Hematopoietic multipotent progenitor cell treated with erythropoietin and hydrocortisone succinate and interleukin-3 and kit ligand, for 6 days (in vitro differentiated cells): ENCODE results near the gene GABRA4.

Experiments
- DNase-seq: peaks from one replicate; pipeline ENCODE4 v3.0.0-alpha.2; 2015

Gene GABRA4

GRCh38 chr4:46977245-46977644 lies 16.1 kb downstream of the GABRA4 start:
- no peak for DNase-seq

GRCh38 chr4:46975812-46976553 lies 17.4 kb downstream of the GABRA4 start:
- no peak for DNase-seq

- no peak for DNase-seq
Observed at GRCh38 chr4:46974891-46975543, 18.4 kb downstream of the GABRA4 start.

- no peak for DNase-seq
Observed at GRCh38 chr4:46968847-46969246, 24.5 kb downstream of the GABRA4 start.

- DNase-seq, result no peak
Observed at GRCh38 chr4:46967631-46968030, 25.8 kb downstream of the GABRA4 start.

DNA sequence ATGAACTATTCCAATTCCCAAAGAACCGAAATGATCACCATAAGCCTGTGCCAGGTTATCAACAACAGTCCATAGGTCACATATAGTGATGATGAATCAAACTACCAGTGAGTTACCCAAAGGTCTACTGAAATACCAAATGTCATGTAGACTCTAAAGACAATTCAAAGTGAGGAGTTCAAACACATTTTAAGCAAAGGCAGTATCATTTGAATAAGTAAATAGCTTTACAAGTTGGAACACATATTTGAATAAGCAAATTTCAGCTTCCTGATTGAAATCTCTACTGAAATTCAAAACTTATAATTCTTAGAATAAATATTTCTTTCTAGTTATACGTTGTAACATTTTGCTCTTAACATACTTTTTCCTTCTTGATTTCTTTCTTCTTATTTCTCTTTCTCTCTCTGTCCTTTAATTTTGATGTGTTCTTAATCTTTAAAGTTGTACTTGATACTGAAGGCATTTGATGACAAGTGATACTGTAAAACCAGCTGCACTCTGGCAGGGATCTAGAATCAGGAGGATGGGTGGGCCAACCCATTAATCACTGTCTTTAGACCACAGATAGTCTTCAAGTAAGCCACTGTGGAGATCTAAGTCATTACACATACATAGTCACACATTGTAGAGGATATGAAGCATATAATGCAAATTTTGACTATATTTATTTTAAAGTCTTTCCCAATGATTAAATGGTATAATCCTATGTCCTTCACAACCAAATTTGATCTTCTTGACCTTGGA lies 34.5 kb downstream of the GABRA4 start:
- no peak for DNase-seq

DNA sequence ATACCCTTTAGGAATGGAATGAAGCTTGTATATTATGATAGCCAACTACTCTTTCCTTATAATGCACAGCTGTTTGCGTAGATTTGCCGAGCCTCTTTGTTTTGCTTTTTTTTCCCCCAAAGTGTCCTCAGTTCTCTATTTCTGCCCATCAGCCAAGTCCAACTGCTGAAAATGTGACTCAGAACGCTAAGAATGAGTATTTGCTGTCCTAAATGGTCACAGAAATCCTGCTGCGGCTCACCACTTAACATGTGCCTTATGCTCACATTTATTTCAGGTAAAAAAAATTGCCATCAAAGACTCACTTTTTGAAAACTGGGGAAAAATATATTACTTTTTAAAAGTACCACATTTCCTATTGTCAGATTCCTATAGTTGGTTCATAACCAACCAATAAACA lies 36.9 kb downstream of the GABRA4 start:
- no peak for DNase-seq

- no peak for DNase-seq
Observed at GRCh38 chr4:46955601-46956000, 37.8 kb downstream of the GABRA4 start.

- DNase-seq, result no peak
Observed at GRCh38 chr4:46954643-46955042, 38.7 kb downstream of the GABRA4 start.

DNA sequence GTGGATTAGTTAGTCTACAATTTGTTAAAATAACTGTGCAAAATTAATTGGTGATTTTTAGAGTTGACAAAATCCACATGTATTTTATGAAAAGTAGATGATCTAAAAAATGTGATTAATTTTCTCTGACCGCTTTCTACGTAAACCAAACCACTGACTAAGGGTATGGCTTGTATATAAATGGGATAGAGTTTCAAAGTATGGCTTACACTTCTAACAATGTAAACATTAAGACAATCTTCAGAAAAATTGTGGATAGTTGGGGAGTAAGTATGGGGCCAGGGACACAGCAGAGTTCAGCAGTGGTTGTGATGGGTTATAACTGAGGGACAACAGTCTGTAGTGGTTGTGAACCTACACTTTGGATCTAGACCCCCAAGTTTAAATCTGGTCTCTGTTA lies 39.8 kb downstream of the GABRA4 start:
- DNase-seq, result no peak

GRCh38 chr4:46952451-46952850 lies 40.9 kb downstream of the GABRA4 start:
- no peak for DNase-seq

DNA sequence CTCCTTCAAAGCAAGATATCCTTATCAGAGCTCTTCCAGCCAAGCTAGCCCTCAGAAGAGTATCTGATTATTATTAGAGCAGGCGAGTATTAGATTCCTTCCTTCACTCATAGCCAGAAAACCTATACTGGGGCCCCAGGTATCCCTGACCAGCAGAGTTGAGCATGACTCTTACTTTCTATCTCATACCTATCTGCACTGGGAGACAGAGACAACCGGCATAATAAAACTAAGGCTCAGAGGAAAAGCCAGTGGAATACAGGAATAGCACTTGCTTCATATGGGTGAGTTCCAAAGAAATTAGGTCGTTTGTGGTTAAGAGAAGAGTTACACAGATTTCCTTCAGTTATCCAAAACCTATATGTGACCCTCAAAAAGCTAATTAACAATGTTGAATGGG lies 42.6 kb downstream of the GABRA4 start:
- no peak for DNase-seq

DNA sequence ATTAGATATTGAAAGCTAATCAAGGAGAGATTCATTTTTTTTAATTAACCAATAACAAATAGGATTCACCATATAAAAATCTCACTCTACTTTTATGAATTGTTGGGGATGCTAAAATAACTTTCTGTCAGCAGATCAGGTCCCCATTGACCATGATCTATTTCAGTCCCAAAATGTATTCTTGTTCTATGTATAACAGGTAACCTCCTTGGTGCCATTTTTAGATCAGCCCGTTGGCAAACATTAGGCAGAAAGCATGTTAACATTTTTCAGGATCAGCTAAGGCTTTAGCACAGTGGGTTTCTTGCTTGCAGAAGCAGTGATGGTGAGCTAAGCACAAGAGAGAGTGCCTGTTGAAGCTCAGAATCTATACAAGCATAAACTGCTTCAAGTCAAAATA lies 43.6 kb downstream of the GABRA4 start:
- DNase-seq, result no peak

DNA sequence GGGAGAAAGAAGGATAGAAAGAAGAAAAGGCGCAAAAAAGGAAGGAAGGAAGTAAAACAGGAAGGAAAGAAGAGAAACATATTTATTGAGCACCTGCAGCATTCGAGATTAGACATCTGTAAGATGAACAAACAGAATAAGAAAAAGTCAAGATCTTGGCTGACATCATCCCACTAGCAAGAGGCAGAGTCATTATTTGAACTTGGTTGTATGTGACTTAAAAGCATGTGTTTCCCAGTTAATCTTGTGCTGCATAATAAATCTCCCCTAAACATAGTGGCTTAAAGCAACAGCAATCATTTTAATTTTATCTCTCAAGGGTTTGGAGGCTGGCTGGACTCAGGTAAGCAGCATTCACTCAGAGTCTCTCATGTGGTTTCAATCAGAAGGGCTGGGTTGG lies 45.8 kb downstream of the GABRA4 start:
- DNase-seq, result no peak

GRCh38 chr4:46946919-46947536 lies 46.4 kb downstream of the GABRA4 start:
- no peak for DNase-seq

DNA sequence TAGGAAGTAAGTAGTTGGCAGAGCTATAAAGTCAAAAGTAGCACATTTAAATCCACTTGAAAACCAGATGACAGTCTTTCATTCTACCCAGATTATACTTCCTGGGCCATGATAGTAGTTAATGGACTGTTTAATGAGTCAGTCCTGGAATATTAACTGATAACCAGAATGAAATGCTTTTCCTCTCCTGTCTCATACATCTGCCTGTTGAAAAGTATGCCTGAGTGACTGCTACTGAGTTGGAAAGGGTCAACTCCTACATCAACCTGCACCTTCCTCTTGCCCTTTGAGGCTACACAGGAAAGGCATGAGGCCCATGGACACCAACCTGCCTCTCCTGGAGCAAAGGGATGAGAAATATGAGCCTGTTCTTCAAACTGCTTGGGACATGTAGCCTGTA lies 48.3 kb downstream of the GABRA4 start:
- no peak for DNase-seq

- DNase-seq, result no peak
Observed at GRCh38 chr4:46944345-46944744, 49.0 kb downstream of the GABRA4 start.

GRCh38 chr4:46937493-46937892 lies 55.9 kb downstream of the GABRA4 start:
- peak; percentile 7 for DNase-seq

DNA sequence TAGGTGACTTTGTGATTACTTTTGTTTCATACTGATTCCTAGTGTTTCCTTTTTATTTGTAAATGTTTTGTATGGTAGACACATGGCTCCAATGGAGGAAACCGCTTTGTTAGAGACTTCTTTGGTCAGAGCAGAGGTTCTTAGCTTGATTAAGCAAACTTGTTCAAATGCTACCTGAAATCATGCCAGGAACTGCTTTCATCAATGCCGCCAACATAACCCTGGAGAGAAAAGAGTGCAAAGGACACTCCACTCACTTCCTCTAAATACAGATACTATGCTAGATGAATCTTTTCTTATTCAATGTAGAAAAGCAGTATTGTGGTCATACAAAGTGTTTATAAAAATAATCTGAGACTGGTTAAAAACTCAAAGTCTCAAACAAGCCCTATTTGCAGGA lies 58.7 kb downstream of the GABRA4 start:
- DNase-seq, result no peak

GRCh38 chr4:46933686-46934085 lies 59.7 kb downstream of the GABRA4 start:
- DNase-seq, result no peak

DNA sequence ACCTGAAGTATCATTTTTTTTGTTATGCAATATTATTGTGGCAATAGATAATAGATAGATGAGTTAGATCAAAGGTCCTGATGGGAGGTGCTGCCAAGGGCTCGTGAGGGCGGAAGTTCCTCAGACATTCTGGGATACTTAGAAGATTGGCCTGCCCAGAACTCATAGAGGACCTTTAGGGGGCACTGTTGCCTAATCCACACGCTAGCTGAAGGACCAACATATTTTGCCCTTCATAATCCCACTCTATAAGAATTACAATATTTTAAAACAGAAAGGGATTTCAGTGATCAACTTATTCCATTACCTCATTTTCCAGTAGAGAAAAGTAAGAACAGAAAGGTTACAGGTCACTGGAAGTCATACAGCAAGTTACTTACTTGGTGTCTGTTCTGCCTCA lies 61.4 kb downstream of the GABRA4 start:
- peak; percentile 65 for DNase-seq

GRCh38 chr4:46930891-46931290 lies 62.5 kb downstream of the GABRA4 start:
- no peak for DNase-seq

DNA sequence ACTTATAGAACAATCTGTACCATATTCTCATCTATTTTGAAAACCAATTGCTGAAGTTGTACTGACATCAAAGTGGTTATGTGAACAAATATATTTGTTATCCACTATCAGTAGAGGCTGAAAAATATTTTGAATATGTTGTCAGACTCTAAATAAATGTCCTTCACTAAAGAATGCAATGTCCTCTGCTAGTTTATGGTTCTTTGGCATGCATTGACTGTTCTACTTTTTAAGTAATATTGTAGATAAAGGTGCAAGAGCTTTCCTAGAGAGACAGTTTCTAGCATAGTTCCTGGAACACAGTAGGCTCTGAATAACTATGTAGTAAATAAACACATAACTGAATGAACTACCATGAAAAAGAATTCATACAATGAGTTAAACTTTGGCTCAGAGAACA lies 66.2 kb downstream of the GABRA4 start:
- DNase-seq, result no peak
